HL-60/S4 treated with retinoic acid at 250 ng/mL for 4 days and 3 days (cell line): ENCODE results near the gene CYP3A7.
"Not testable (repeated sequence)": the region's sequence is repeated elsewhere in the genome, so short reads cannot be mapped to it uniquely, and the experiment has no call there.

Experiments
- in situ Hi-C: fragments of 300-500 bp; cut with MboI; formaldehyde crosslinking; loops from 2 replicates; pipeline ENCODE4 v1.7.0; 2022; ENCODE audit warnings: low sequenced_read_pairs

Gene CYP3A7

GRCh38 chr7:99674995-99675742, 59.8 kb downstream of the CYP3A7 start:
- in situ Hi-C loops = no loop called here

GRCh38 chr7:99672573-99672972, 62.4 kb downstream of the CYP3A7 start:
- in situ Hi-C loops = no loop called here

- in situ Hi-C loops = no loop called here
Observed at GRCh38 chr7:99669782-99670181, 65.2 kb downstream of the CYP3A7 start.

GRCh38 chr7:99668541-99668940, 66.5 kb downstream of the CYP3A7 start:
- in situ Hi-C loops = no loop called here

DNA sequence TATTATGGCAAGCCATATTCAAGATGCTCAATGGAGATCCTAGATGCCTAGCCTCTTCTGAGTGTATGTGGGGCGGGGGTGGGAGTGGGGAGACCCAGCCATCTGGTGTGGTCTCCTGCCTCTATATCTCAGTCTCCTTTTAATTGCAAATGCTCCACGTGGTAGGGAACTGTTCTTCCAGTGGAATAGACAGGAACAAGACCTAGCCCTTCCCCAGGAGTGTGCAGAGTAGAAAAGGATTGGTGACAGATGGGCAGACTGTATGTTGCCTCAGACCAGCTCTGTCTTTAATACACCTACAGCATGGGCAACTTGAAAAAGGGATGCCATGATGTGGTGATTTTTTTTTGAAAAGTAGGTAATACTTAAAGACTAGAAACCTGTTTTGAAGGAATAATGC, 67.8 kb downstream of the CYP3A7 start:
- in situ Hi-C loops = no loop called here

- in situ Hi-C loops = no loop called here
Observed at GRCh38 chr7:99666013-99666395, 69.0 kb downstream of the CYP3A7 start.

- in situ Hi-C loops = no loop called here
Observed at GRCh38 chr7:99665312-99666012, 69.5 kb downstream of the CYP3A7 start.

GRCh38 chr7:99657879-99658278, 77.1 kb downstream of the CYP3A7 start:
- in situ Hi-C loops = not testable (repeated sequence)
